ENCODE measurements around the gene ADAM22.

Gene ADAM22

DNA sequence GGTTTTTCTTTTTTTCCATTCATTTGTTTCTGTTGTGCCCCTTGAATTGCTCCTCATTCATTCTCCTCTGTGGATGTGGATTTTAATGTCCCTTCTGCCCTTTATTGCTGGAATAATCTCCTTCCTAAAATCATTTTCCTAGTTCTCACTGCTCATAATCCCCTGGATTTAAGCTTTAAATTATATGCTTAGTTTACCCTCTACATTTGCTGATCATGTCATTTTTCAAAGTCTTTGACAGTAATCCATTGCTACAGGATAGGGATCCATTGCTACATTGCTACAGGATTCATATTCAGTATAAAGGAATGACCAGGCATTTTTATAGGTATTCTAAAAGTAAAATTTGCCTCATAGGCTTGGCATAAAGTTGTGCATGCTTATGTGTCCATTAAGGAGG lies 14.3 kb downstream of the ADAM22 start:
- H3K4me3 ChIP-seq (ENCODE audit: low read length), result no peak overlapping the region
- no peaks in the 10 kb centered on the region for H3K36me3 ChIP-seq (ENCODE audit: control insufficient read depth, insufficient read depth, low read length)
- no peak for DNase-seq (ENCODE audit: low read depth, low spot score)
- no peaks in the 10 kb centered on the region for H3K27me3 ChIP-seq (ENCODE audit: control insufficient read depth, insufficient read depth, low read length)
- H3K4me1 ChIP-seq (ENCODE audit: control insufficient read depth, insufficient read depth, low read length), result no peaks in the 10 kb centered on the region
- H3K27ac ChIP-seq (ENCODE audit: low read length), result no peak overlapping the region
- no peaks in the 10 kb centered on the region for H3K9me3 ChIP-seq (ENCODE audit: control insufficient read depth, insufficient read depth, low read length)

DNA sequence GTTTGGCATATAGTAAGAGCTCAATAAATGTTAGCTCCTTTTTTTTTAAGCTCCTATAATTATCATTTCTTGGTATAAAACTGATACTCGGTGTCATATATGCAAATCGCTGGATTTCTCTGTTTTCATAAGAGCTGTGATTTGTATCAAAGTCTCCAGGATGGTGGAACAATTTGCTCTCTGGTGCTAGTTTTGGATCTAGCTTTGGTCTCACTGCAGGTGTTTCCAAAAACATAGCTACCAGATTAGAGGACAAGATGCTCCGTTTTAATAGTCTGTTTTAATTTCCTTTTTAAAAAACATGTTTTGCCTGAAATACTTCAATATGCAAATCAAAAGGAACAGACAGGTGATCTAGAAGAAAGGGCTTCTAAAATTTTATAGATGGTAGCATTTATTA lies 25.3 kb downstream of the ADAM22 start:
- H3K36me3 ChIP-seq (ENCODE audit: control insufficient read depth, insufficient read depth, low read length), result no peaks in the 10 kb centered on the region
- H3K27me3 ChIP-seq (ENCODE audit: control insufficient read depth, insufficient read depth, low read length), result no peaks in the 10 kb centered on the region
- H3K27ac ChIP-seq (ENCODE audit: low read length), result no peak overlapping the region
- no peak overlapping the region for H3K4me3 ChIP-seq (ENCODE audit: low read length)
- WGBS (ENCODE audit: insufficient coverage, insufficient read length), result no CpG with 5 or more reads among the region's 3 CpGs
- DNase-seq (ENCODE audit: low read depth, low spot score), result no peak
- H3K9me3 ChIP-seq (ENCODE audit: control insufficient read depth, insufficient read depth, low read length), result no peaks in the 10 kb centered on the region
- no peaks in the 10 kb centered on the region for H3K4me1 ChIP-seq (ENCODE audit: control insufficient read depth, insufficient read depth, low read length)

DNA sequence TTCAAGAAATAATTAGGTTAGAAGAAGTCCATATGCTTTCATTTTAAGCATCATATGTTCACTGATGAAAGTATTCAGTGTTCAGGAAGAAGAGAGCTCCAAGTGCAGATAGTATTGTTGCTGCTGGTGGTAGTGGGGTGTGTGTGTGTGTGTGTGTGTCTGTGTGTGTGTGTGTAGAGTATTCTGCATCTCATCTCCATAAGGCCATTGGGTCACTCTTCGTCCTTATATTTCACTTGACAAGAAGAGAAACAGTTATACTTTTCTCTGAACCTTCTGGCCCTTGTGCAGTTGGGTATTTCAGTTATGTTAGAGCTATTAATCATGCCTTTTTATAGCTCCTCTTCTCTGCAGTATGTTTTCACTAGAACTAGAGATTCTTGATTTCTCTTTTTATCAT lies 26.2 kb downstream of the ADAM22 start:
- H3K36me3 ChIP-seq (ENCODE audit: control insufficient read depth, insufficient read depth, low read length), result no peaks in the 10 kb centered on the region
- no peaks in the 10 kb centered on the region for H3K27me3 ChIP-seq (ENCODE audit: control insufficient read depth, insufficient read depth, low read length)
- no peak overlapping the region for H3K4me3 ChIP-seq (ENCODE audit: low read length)
- no CpG with 5 or more reads among the region's 1 CpG for WGBS (ENCODE audit: insufficient coverage, insufficient read length)
- H3K27ac ChIP-seq (ENCODE audit: low read length), result no peak overlapping the region
- no peaks in the 10 kb centered on the region for H3K4me1 ChIP-seq (ENCODE audit: control insufficient read depth, insufficient read depth, low read length)
- H3K9me3 ChIP-seq (ENCODE audit: control insufficient read depth, insufficient read depth, low read length), result no peaks in the 10 kb centered on the region
- DNase-seq (ENCODE audit: low read depth, low spot score), result no peak

DNA sequence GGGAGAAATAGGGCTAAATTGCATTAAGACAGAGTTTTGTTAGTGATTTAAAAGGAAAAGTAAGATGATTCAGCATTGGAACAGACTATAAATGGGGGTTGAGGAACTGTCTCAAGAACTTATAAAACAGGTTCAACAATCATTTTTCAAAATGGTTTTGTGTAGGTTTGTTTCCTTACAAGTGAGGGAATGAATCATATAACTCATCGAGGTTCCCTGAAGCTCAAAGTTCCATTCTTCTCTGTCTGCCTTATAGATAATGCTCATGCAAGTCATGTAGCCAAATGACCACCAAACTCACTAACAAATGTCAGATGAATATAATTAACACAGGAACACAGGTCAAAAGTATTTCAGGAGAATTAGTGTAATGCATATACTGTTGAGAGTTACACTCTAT lies 27.7 kb downstream of the ADAM22 start:
- WGBS (ENCODE audit: insufficient coverage, insufficient read length), result no CpG with 5 or more reads among the region's 1 CpG
- no peak for DNase-seq (ENCODE audit: low read depth, low spot score)
- no peaks in the 10 kb centered on the region for H3K9me3 ChIP-seq (ENCODE audit: control insufficient read depth, insufficient read depth, low read length)

DNA sequence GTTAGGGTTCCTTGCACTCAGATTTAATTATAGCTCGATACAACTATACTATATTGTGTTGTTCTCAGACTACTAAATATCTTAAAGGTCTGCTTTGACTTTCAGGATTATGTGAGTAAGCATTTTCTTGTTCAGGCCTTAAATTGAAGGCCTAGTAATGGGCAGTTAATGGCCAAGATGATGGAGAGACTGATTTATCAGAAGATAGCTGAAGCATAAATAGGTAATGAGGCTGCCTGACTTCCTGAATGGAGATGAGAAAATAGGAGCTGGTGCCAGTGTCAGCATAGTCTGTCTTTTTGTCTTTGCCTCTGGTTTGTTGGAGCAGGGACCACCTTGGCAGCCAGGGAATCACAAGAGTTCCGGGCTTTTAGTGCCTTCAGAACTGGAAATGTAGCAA lies 32.2 kb downstream of the ADAM22 start:
- no peaks in the 10 kb centered on the region for H3K9me3 ChIP-seq (ENCODE audit: control insufficient read depth, insufficient read depth, low read length)
- H3K4me3 ChIP-seq (ENCODE audit: low read length), result no peak overlapping the region
- H3K36me3 ChIP-seq (ENCODE audit: control insufficient read depth, insufficient read depth, low read length), result no peaks in the 10 kb centered on the region
- DNase-seq (ENCODE audit: low read depth, low spot score), result no peak
- no peak overlapping the region for H3K27ac ChIP-seq (ENCODE audit: low read length)
- no peaks in the 10 kb centered on the region for H3K27me3 ChIP-seq (ENCODE audit: control insufficient read depth, insufficient read depth, low read length)
- no CpG with 5 or more reads among the region's 2 CpGs for WGBS (ENCODE audit: insufficient coverage, insufficient read length)
- H3K4me1 ChIP-seq (ENCODE audit: control insufficient read depth, insufficient read depth, low read length), result no peaks in the 10 kb centered on the region

More for the DNA sequence above, 27.7 kb downstream of the ADAM22 start:
- Histone ChIP-seq H3K4me3 (ENCODE audit: low read length) (no peak overlapping the region), H3K36me3 (ENCODE audit: control insufficient read depth, insufficient read depth, low read length) (no peaks in the 10 kb centered on the region), H3K27me3 (ENCODE audit: control insufficient read depth, insufficient read depth, low read length) (no peaks in the 10 kb centered on the region), H3K27ac (ENCODE audit: low read length) (no peak overlapping the region), H3K4me1 (ENCODE audit: control insufficient read depth, insufficient read depth, low read length) (no peaks in the 10 kb centered on the region)

DNA sequence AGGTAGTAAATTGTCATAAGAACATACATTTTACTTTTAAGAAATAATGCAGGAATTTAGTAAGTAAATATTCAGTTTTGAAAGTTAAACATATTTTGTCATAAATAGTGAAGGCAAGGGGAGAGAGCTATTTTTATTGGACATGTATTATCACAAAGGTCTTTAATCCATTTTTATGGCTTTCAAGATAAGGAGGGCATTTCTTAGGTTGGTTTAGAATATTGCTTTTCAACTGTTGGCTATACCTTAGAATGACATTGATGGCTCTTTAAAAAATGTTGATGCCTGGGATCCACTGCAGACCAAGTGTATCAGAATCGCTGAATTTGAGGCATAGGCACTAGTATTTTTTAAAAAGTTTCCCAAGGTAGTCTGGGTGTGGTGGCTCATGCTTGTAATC lies 34.0 kb downstream of the ADAM22 start:
- DNase-seq (ENCODE audit: low read depth, low spot score), result no peak
- WGBS (ENCODE audit: insufficient coverage, insufficient read length), result no CpG with 5 or more reads among the region's 1 CpG
- Histone ChIP-seq H3K27ac (ENCODE audit: low read length) (no peak overlapping the region), H3K27me3 (ENCODE audit: control insufficient read depth, insufficient read depth, low read length) (no peaks in the 10 kb centered on the region), H3K9me3 (ENCODE audit: control insufficient read depth, insufficient read depth, low read length) (no peaks in the 10 kb centered on the region), H3K4me1 (ENCODE audit: control insufficient read depth, insufficient read depth, low read length) (no peaks in the 10 kb centered on the region), H3K36me3 (ENCODE audit: control insufficient read depth, insufficient read depth, low read length) (no peaks in the 10 kb centered on the region), H3K4me3 (ENCODE audit: low read length) (no peak overlapping the region)

DNA sequence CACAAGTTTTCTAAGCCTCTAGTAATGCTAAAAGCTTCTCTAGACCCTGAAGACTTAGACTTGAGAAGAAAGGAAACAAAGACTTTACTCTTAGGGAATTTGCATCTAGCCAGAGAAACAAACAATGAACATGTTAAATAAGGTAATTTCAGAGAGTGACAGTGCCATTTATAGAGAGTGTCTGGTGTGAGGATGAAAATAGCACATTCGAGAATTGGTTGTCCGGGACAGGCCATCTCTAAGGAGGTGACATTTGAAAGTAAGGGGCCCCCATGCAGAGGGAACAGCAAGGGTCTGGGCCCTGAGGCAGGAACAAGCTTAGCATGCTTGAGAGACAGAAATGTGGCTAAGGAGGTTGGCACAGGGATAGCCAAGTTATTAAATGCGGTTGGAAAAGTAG lies 48.1 kb downstream of the ADAM22 start:
- H3K4me1 ChIP-seq (ENCODE audit: control insufficient read depth, insufficient read depth, low read length), result no peaks in the 10 kb centered on the region
- no peaks in the 10 kb centered on the region for H3K27me3 ChIP-seq (ENCODE audit: control insufficient read depth, insufficient read depth, low read length)
- no peaks in the 10 kb centered on the region for H3K9me3 ChIP-seq (ENCODE audit: control insufficient read depth, insufficient read depth, low read length)
- H3K27ac ChIP-seq (ENCODE audit: low read length), result no peak overlapping the region
- no peaks in the 10 kb centered on the region for H3K36me3 ChIP-seq (ENCODE audit: control insufficient read depth, insufficient read depth, low read length)
- H3K4me3 ChIP-seq (ENCODE audit: low read length), result no peak overlapping the region
- no peak for DNase-seq (ENCODE audit: low read depth, low spot score)
- WGBS (ENCODE audit: insufficient coverage, insufficient read length), result no CpG with 5 or more reads among the region's 3 CpGs

DNA sequence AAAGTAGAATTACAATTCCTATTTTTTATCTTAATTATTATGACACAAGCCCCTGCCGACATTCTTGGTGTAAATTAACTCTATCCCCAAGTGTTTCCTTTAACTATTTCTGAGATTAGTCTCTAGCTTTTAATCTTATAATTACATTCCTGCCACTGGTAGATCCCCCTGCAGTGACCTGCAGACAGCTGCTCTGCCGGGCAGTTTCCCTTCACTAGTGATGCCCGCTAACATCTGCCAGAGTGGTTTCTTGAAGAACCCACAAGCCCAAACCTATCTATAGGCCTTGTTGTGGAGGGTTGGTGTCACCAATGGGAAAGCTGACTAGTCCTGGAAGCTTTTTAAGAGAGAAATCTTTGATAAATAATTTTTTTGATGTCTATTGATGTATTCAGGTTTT lies 50.0 kb downstream of the ADAM22 start:
- Histone ChIP-seq H3K9me3 (ENCODE audit: control insufficient read depth, insufficient read depth, low read length) (no peaks in the 10 kb centered on the region), H3K27me3 (ENCODE audit: control insufficient read depth, insufficient read depth, low read length) (no peaks in the 10 kb centered on the region), H3K36me3 (ENCODE audit: control insufficient read depth, insufficient read depth, low read length) (no peaks in the 10 kb centered on the region), H3K27ac (ENCODE audit: low read length) (no peak overlapping the region), H3K4me1 (ENCODE audit: control insufficient read depth, insufficient read depth, low read length) (no peaks in the 10 kb centered on the region; the same call in 1 of the 2 replicates), H3K4me3 (ENCODE audit: low read length) (no peak overlapping the region)
- WGBS (ENCODE audit: insufficient coverage, insufficient read length), result no CpG with 5 or more reads among the region's 3 CpGs
- DNase-seq (ENCODE audit: low read depth, low spot score), result no peak

DNA sequence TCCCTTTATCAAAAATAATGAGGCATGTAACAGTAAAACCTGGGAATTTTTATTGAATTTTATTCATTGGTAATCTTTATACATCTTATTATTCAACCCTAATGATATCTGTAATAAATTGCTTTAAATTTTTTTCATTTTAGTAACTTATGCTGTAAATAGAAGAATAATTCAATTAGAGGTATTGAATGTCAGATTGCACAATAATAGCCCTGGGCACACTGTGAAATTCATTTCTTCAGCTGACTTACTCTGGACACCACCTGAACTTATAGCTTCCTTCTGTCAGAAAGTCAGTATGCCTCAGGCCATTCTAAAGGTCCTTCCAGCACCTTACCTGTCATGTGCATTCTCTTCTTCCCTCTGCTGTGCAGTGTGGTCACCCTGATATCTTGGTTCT lies 59.2 kb downstream of the ADAM22 start:
- no peak overlapping the region for H3K27ac ChIP-seq (ENCODE audit: low read length)
- no peaks in the 10 kb centered on the region for H3K4me1 ChIP-seq (ENCODE audit: control insufficient read depth, insufficient read depth, low read length)
- DNase-seq (ENCODE audit: low read depth, low spot score), result no peak
- no peaks in the 10 kb centered on the region; the same call in 1 of the 2 replicates for H3K9me3 ChIP-seq (ENCODE audit: control insufficient read depth, insufficient read depth, low read length)
- no peaks in the 10 kb centered on the region for H3K27me3 ChIP-seq (ENCODE audit: control insufficient read depth, insufficient read depth, low read length)
- no peaks in the 10 kb centered on the region for H3K36me3 ChIP-seq (ENCODE audit: control insufficient read depth, insufficient read depth, low read length)
- H3K4me3 ChIP-seq (ENCODE audit: low read length), result no peak overlapping the region

DNA sequence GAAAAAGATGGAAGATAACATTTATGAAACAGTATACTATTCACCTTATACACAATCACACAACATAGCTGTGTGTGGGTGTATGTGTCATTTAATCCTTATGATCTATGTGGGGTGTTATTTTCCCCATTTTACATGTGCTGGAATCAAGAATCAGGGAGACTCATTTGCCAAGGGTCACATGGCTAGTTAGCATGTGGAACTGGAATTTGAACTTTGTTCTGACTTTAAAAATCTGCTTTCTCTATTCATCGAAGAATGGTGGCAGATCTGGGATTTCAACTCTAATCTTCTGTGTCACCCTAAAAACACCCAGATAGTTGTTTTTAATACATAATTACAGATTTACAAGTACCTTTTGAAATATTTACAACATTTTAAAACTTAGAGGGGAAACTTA lies 65.2 kb downstream of the ADAM22 start:
- H3K9me3 ChIP-seq (ENCODE audit: control insufficient read depth, insufficient read depth, low read length), result no peaks in the 10 kb centered on the region; the same call in 1 of the 2 replicates
- H3K27me3 ChIP-seq (ENCODE audit: control insufficient read depth, insufficient read depth, low read length), result no peaks in the 10 kb centered on the region
- WGBS (ENCODE audit: insufficient coverage, insufficient read length), result no CpG with 5 or more reads among the region's 1 CpG
- no peaks in the 10 kb centered on the region for H3K36me3 ChIP-seq (ENCODE audit: control insufficient read depth, insufficient read depth, low read length)
- no peak overlapping the region for H3K4me3 ChIP-seq (ENCODE audit: low read length)
- H3K27ac ChIP-seq (ENCODE audit: low read length), result no peak overlapping the region
- DNase-seq (ENCODE audit: low read depth, low spot score), result no peak
- no peaks in the 10 kb centered on the region for H3K4me1 ChIP-seq (ENCODE audit: control insufficient read depth, insufficient read depth, low read length)

DNA sequence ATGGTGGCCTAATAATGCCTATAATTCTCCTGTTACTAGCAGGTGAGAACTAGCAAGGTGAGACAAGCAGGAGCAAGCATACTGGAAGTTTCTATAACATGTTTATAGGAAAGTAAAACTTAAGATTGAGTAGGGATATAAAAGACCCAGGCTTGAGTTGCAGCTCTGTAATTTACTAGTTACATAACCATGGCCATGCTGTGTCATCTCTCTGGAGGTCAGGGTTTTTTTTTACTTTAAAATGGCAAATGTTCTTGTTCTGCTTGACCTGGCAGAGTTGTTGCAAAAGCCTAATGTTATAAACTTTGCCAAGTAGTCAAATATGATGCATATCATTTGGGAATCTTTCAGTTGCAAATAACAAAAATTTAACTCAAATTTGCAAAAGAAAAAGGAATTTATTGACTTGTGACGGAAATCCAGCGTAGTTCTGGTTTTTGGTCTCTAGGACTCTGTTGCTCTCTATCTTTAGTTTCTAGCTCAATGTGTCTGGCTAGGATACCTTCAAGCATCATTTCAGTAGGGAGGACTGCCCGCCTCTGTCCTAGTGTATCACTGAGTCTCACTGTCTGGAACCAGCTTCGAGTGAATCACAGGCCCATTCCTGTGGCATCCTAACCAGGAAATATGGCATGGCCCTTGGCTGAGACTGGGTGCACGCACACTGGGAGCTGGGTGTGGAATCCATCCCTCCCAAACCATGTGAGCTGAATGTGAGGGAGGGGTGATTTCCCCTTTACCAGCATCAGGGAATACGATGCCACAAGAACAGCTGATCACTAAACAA lies 67.9 kb downstream of the ADAM22 start:
- no peaks in the 10 kb centered on the region for H3K36me3 ChIP-seq (ENCODE audit: control insufficient read depth, insufficient read depth, low read length)

More for the DNA sequence above, 67.9 kb downstream of the ADAM22 start:
- no peaks in the 10 kb centered on the region; the same call in 1 of the 2 replicates for H3K9me3 ChIP-seq (ENCODE audit: control insufficient read depth, insufficient read depth, low read length)
- no peak overlapping the region for H3K27ac ChIP-seq (ENCODE audit: low read length)
- WGBS (ENCODE audit: insufficient coverage, insufficient read length), result no CpG with 5 or more reads among the region's 6 CpGs
- H3K4me1 ChIP-seq (ENCODE audit: control insufficient read depth, insufficient read depth, low read length), result no peaks in the 10 kb centered on the region
- no peaks in the 10 kb centered on the region for H3K27me3 ChIP-seq (ENCODE audit: control insufficient read depth, insufficient read depth, low read length)
- H3K4me3 ChIP-seq (ENCODE audit: low read length), result no peak overlapping the region
- DNase-seq (ENCODE audit: low read depth, low spot score), result no peak
